Spinal cord (tissue), 10 donors: ENCODE data around the gene ADAMTSL3. TPM values are rescaled to one million over a fixed set of nuclear protein-coding genes. Genes with fewer than 3 reads are reported as not detected.

Experiments used
- DNase-seq, 6 donors: peaks; one replicate each; pipeline versions ENCODE4 v3.0.0 to v3.0.0-alpha.2; 2013 to 2015; ENCODE audit warnings: low spot score in 6 of 6, low read depth in 4 of 6
- H3K27ac ChIP-seq: one replicate; pipeline ENCODE4 v1.5.1; 2013; ENCODE audit warnings: low read depth, low read length, control low read depth
- H3K27me3 ChIP-seq: one replicate; pipeline ENCODE4 v1.6.1; 2013; ENCODE audit warnings: low read length; ENCODE audit not compliant: control insufficient read depth, insufficient read depth
- H3K36me3 ChIP-seq: one replicate; pipeline ENCODE4 v1.6.1; 2013; ENCODE audit warnings: low read length; ENCODE audit not compliant: control insufficient read depth, insufficient read depth
- H3K4me1 ChIP-seq: one replicate; pipeline ENCODE4 v1.6.1; 2013; ENCODE audit warnings: low read length; ENCODE audit not compliant: control insufficient read depth, insufficient read depth
- H3K4me3 ChIP-seq: one replicate; pipeline ENCODE4 v1.5.1; 2013; ENCODE audit warnings: low read depth, low read length, control low read depth
- H3K9me3 ChIP-seq: one replicate; pipeline ENCODE4 v1.6.1; 2013; ENCODE audit warnings: low read length; ENCODE audit not compliant: control insufficient read depth, insufficient read depth
- WGBS: methylation state at CpG from one replicate; pipeline ENCODE4 v1.1.5; 2013; ENCODE audit warnings: missing lambda C conversion rate; ENCODE audit not compliant: insufficient coverage; 5-methylcytosine and 5-hydroxymethylcytosine counted together
- polyA plus RNA-seq, 2 donors: library from polyadenylated mRNA; unstranded; fragments of 120-200 nt; gene quantifications; one replicate each; pipeline ENCODE4 v1.2.1, GENCODE V29; 2013; ENCODE audit not compliant: insufficient read length in 2 of 2
- total RNA-seq, 2 donors: library from RNA; depleted of rRNA in 1 of 2; stranded (reverse); fragments of 120-200 nt in 1 of 2; fragments of >200 nt in 1 of 2; gene quantifications; one replicate each; pipeline versions ENCODE4 v1.2.3 to v1.2.4, GENCODE V29; 2013 to 2014
- donor health status: healthy.

Gene ADAMTSL3
- total and polyA plus RNA-seq, 4 donors = 3.6 to 25.2 (median 12.0) TPM

DNA sequence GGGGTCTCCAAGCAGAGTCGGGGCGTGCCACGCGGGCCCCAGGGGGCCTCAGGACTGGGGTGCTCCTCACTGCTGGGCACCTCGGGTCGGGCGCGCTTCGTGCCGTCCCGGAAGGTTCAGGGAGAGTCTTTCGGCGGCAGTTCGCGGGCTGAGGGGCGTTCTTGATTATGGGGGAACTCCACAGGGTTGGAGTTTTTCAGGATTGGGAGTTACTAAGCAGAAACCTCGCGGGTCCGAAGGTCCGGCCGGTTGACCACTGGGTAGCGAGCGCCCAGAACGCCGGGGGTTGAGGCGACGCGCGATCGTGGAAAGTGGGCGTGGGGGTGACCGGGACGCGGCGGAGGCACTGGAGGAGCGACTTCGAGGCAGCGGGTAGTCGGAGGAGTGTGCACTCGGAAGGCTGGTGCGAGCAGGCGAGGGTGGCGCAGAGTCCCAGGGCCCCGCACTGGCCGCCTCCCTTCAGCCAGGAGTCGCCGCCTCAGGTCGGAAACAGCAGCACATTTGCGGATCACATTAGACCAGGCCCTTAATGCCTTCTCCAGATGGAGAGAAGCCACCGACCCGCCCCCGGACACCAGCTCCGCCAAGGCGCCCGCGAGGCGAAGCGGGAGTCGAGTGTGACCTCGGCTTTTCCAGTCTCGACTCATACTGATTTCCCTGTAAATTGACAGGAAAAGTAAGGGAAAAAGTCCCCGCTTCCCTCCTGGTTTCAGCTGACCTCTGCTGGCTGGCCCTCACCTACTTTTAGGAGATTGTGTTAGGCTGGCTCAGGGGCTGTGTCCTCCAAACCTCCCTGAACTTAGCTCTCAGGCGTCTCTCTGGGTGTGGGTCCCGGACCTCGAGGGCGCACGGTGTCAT, 685 bp downstream of the ADAMTSL3 start:
- Histone ChIP-seq H3K9me3 (no peaks in the 10 kb centered on the region), H3K27ac (no peak overlapping the region), H3K4me1 (peaks cover 21% of the 10 kb centered on the region), H3K4me3 (peak overlapping the region; percentile 59), H3K36me3 (no peaks in the 10 kb centered on the region), H3K27me3 (peaks cover 30% of the 10 kb centered on the region)
- peak in 1 of 6 donors; percentile 25 for DNase-seq
- WGBS = 6% methylated on average over 67 of the region's 67 CpGs

DNA sequence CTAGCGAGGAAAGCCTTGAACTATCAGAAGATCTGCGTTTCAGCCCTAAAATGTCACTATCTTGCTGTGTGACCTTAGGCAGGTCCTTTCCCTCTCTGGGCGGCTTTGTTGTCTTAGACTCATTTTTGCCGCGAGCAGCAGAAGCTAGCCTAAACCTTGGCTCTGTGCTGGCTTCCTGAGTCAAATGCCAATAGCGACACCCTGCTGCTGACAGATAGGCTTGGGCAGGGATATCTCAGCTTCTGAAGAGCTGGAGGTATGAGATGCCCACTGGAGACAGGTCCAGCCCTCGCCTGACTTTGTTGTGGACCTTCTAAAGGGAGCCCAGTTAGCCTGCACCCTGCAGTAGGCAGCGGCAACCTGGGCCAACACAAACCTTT, 1.3 kb downstream of the ADAMTSL3 start:
- no peaks in the 10 kb centered on the region for H3K9me3 ChIP-seq
- peak overlapping the region; percentile 59 for H3K4me3 ChIP-seq
- H3K36me3 ChIP-seq = no peaks in the 10 kb centered on the region
- H3K27me3 ChIP-seq = peaks cover 30% of the 10 kb centered on the region
- 76% methylated on average over 6 of the region's 8 CpGs for WGBS
- H3K4me1 ChIP-seq = peaks cover 21% of the 10 kb centered on the region
- H3K27ac ChIP-seq = no peak overlapping the region
- no peak for DNase-seq

DNA sequence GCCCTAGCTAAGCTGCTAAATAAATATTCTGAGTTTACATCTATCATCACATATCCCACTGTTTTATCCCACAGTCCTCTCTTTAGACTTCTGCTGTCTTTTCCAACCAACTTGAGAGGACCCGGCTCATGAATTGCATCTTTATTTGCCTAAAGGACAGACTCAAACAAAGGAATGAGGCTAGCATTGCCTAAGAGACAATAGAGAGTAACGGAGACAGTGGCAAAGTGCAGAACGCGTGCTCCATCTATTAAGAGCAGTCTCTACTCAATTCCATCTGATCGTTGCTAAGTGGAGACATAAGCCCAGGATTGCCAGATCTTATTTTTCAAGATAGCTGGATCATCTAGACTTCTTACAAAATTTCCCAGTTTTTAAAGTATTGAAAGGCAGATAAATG, 2.3 kb downstream of the ADAMTSL3 start:
- WGBS = 17% methylated on average over 1 of the region's 5 CpGs
- H3K4me3 ChIP-seq = no peak overlapping the region
- no peak for DNase-seq
- H3K27ac ChIP-seq = no peak overlapping the region
- no peaks in the 10 kb centered on the region for H3K36me3 ChIP-seq
- peaks cover 21% of the 10 kb centered on the region for H3K4me1 ChIP-seq
- peaks cover 30% of the 10 kb centered on the region for H3K27me3 ChIP-seq
- H3K9me3 ChIP-seq = no peaks in the 10 kb centered on the region

DNA sequence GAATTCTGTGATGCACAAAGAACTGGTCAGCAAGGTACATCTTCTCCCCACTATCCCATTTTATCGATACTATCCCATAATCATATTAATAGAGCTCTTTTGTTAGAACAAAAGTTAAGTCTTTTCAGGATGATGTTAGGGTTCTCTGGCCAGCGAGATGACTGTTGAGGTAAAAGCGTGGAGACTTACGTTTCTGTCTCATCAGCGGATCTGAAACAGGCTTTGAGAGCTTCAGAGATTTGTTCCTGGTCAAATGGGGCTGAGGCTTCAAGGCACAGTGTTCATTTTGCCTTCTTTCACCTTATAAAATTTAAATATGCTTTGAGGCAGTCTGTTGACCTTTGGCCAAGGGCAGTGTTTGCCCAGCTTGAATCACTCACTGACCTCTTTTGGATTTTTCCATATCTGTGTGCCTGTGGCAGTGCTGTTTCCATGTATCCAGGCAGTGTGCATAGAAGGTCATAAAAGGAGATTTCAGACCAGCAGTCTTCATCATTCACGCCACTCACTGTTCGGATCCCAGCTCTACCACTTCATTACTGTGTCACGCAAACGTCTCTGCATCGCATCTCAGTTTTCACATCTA, 3.1 kb downstream of the ADAMTSL3 start:
- Histone ChIP-seq H3K4me1 (peaks cover 21% of the 10 kb centered on the region), H3K4me3 (no peak overlapping the region), H3K9me3 (no peaks in the 10 kb centered on the region), H3K27ac (no peak overlapping the region), H3K36me3 (no peaks in the 10 kb centered on the region), H3K27me3 (peaks cover 30% of the 10 kb centered on the region)
- DNase-seq = no peak
- WGBS = 100% methylated on average over 3 of the region's 10 CpGs

DNA sequence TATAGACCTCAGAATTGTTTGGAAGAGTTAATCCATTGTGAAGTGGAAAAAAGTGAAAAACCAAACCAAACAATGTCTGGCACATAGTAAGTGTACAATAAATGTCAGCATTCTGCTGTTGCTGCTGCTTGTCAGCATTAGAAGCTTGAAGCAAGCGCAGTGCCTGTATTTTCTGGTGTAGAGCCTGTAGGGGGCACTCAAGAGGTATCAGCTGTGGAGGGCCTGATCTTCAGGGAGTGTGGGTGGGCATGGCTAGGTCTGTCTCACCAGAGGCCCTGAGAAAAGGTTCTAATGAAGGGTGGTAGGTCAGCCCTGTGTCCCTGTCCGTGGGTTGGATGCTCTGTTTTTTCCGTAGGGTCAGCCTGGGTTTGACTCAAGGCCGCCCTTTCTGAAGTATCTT, 3.6 kb downstream of the ADAMTSL3 start:
- no peak overlapping the region for H3K4me3 ChIP-seq
- WGBS = 89% methylated on average over 4 of the region's 4 CpGs
- no peaks in the 10 kb centered on the region for H3K9me3 ChIP-seq
- no peak overlapping the region for H3K27ac ChIP-seq
- no peak for DNase-seq
- H3K27me3 ChIP-seq = peaks cover 30% of the 10 kb centered on the region
- peaks cover 21% of the 10 kb centered on the region for H3K4me1 ChIP-seq
- H3K36me3 ChIP-seq = no peaks in the 10 kb centered on the region

DNA sequence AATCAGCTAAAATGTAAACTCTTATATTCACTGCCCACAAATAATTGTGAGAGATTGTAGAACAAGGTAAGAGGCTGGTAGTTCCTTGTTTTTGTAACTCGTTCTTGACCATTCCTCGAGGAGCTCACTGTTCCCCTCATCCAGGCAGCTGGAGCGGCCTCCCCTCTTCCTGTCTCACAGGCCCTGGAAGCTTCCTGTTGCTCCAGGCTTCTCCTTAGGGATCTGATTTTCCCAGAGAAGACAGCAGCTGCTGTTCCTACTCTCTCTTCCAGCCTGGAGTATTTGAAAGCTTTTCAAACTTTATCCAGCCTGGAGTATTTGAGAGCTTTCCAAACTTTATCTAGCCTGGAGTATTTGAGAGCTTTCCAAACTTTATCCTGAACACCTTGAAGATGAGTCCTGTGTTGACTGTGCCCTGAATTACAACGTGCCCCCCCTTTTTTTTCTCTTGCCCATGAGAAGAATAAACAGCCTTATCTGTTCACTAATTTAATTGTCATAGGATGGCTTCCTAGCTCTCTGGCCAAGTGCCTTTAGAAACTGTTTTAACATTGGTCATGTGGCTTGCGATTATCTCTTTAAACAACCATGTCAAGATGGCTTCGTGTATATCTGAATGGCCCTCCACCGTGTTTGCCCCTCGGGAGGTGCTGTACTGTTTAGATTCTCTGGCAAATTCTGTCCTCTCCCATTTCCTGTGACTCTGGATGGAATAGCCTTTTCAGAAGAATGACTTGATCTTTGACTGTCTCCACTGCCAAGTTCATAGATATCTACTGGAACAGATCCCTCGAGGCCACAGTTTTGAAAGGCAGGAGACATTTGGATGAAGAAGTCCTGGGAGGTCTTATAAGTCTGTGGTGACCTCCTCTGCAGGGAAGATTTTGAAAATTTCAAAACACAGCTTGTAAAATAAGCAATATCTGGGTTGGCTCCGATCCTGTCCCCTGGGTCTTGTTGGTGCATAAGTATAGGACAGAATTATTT, 4.8 kb downstream of the ADAMTSL3 start:
- Histone ChIP-seq H3K36me3 (no peaks in the 10 kb centered on the region), H3K27me3 (peaks cover 23% of the 10 kb centered on the region), H3K4me3 (no peak overlapping the region), H3K27ac (no peak overlapping the region), H3K9me3 (no peaks in the 10 kb centered on the region), H3K4me1 (peaks cover 16% of the 10 kb centered on the region)
- WGBS = 87% methylated on average over 6 of the region's 10 CpGs
- no peak for DNase-seq

DNA sequence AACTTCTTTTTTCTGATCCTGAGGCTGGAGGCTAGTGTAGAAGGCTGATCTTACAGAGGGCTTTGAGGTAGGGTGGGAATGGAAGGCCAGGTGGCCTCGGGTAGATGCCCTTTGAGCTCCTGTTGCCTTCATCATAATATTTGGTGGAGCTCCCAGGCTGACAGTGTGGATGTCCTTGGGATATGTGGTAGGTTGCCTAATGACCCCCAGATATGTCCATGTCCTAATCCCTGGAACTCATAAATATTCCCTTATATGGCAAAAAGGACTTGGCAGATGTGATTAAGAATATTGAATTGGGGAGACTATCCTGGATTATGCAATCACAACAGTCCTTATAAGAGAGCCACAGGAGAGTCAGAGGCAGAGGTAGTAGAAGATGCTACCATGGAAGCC, 5.5 kb downstream of the ADAMTSL3 start:
- no peak for DNase-seq
- Histone ChIP-seq H3K27ac (no peak overlapping the region), H3K36me3 (no peaks in the 10 kb centered on the region), H3K9me3 (no peaks in the 10 kb centered on the region), H3K4me3 (no peak overlapping the region), H3K4me1 (peaks cover 12% of the 10 kb centered on the region), H3K27me3 (peaks cover 19% of the 10 kb centered on the region)
- WGBS = no CpG with 5 or more reads among the region's 1 CpG

DNA sequence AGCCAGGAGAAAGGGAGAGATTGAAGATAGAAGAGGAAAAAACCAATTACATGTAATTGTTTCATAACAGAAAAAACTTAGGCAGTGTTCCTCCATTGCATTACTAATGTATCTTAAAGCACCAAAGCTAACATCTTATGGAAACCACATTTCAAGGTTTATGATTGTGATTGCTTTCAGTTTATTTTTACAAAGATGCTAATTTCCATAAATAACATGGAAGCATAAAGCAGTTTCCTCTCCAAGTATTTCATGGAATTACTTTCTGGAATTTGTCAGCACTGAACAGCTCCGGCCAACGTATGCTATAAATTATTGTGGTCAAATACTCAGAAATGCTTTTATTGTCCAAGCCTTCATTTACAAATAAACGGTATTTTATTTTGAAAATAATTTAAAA, 11.6 kb downstream of the ADAMTSL3 start:
- Histone ChIP-seq H3K27me3 (no peaks in the 10 kb centered on the region), H3K36me3 (no peaks in the 10 kb centered on the region), H3K4me3 (no peak overlapping the region), H3K9me3 (peaks cover 2% of the 10 kb centered on the region), H3K4me1 (no peaks in the 10 kb centered on the region), H3K27ac (no peak overlapping the region)
- no CpG with 5 or more reads among the region's 3 CpGs for WGBS
- DNase-seq = peak in 1 of 6 donors; percentile 12

DNA sequence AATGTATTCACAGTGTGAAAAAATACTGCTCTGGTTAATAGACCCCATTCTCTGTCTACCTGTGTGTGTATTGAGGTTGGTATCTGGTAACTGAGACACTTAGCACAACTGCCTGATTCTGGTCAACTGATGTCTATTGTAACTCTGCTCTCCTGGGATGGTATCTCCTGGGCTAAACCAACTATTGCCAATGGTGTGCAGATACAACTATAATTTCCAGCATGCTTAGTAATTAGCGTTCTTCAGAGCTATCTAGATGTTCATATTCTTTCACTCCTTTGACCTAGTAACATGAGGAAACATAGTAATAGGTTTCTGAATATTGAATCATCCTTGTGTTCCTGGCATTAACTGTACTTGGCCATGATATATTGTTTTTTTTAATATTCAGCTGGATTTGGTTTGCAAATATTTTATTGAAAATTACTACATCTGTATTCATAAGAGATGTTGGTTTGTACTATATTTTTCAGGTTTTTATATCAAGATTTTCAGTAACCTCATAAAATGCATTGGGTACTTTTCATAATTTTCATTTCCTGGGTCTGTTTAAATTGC, 16.8 kb downstream of the ADAMTSL3 start:
- Histone ChIP-seq H3K4me3 (no peak overlapping the region), H3K27me3 (no peaks in the 10 kb centered on the region), H3K4me1 (peaks cover 9% of the 10 kb centered on the region), H3K36me3 (no peaks in the 10 kb centered on the region), H3K9me3 (peaks cover 2% of the 10 kb centered on the region), H3K27ac (no peak overlapping the region)
- no CpG with 5 or more reads among the region's 1 CpG for whole genome bisulfite sequencing
- DNase-seq = no peak
